Measurements from ENCODE around the gene NLRP9.

NLRP9 gene

GRCh38 chr19:55676889-55677505 lies 61.2 kb downstream of the NLRP9 start:
- Histone ChIP-seq H3K4me1 (ENCODE audit: insufficient read depth, low read length) (peaks cover 16% of the 10 kb centered on the region), H3K9me3 (ENCODE audit: control insufficient read depth, insufficient read depth, low read length) (no peaks in the 10 kb centered on the region), H3K9ac (ENCODE audit: low read depth, low read length) (no peak overlapping the region), H3K36me3 (ENCODE audit: insufficient read depth, low read length) (peaks cover 11% of the 10 kb centered on the region; the same call in 1 of the 2 replicates)

GRCh38 chr19:55676383-55676782 lies 61.8 kb downstream of the NLRP9 start:
- H3K9ac ChIP-seq (ENCODE audit: low read depth, low read length), result peak overlapping the region; percentile 86; the same call in 1 of the 2 replicates
- H3K4me1 ChIP-seq (ENCODE audit: insufficient read depth, low read length), result peaks cover 17% of the 10 kb centered on the region
- peaks cover 11% of the 10 kb centered on the region; the same call in 1 of the 2 replicates for H3K36me3 ChIP-seq (ENCODE audit: insufficient read depth, low read length)
- no peaks in the 10 kb centered on the region for H3K9me3 ChIP-seq (ENCODE audit: control insufficient read depth, insufficient read depth, low read length)

GRCh38 chr19:55675661-55676354 lies 62.4 kb downstream of the NLRP9 start:
- Histone ChIP-seq H3K36me3 (ENCODE audit: insufficient read depth, low read length) (peaks cover 11% of the 10 kb centered on the region; the same call in 1 of the 2 replicates), H3K9me3 (ENCODE audit: control insufficient read depth, insufficient read depth, low read length) (no peaks in the 10 kb centered on the region), H3K4me1 (ENCODE audit: insufficient read depth, low read length) (peaks cover 17% of the 10 kb centered on the region), H3K9ac (ENCODE audit: low read depth, low read length) (peak overlapping the region; percentile 86)

- H3K9ac ChIP-seq (ENCODE audit: low read depth, low read length), result peak within 1 kb of the TSS; percentile 86
- no peaks in the 10 kb centered on the region for H3K9me3 ChIP-seq (ENCODE audit: control insufficient read depth, insufficient read depth, low read length)
- H3K4me1 ChIP-seq (ENCODE audit: insufficient read depth, low read length), result peaks cover 17% of the 10 kb centered on the region
- H3K36me3 ChIP-seq (ENCODE audit: insufficient read depth, low read length), result peaks cover 13% of the 10 kb centered on the region; the same call in 1 of the 2 replicates
Measured at GRCh38 chr19:55674841-55675660, 63.2 kb downstream of the NLRP9 start, which contains the start of gene EPN1. Gene EPN1, plus strand, starts transcription at chr19:55675226. Its CDS starts 3,402 bp downstream, at chr19:55678628.

- peak overlapping the region; percentile 86; the same call in 1 of the 2 replicates for H3K9ac ChIP-seq (ENCODE audit: low read depth, low read length)
- H3K36me3 ChIP-seq (ENCODE audit: insufficient read depth, low read length), result peaks cover 13% of the 10 kb centered on the region; the same call in 1 of the 2 replicates
- H3K4me1 ChIP-seq (ENCODE audit: insufficient read depth, low read length), result peaks cover 17% of the 10 kb centered on the region
- H3K9me3 ChIP-seq (ENCODE audit: control insufficient read depth, insufficient read depth, low read length), result no peaks in the 10 kb centered on the region
Measured at GRCh38 chr19:55674459-55674840, 63.8 kb downstream of the NLRP9 start.

- H3K9ac ChIP-seq (ENCODE audit: low read depth, low read length), result no peak overlapping the region; the same call in 1 of the 2 replicates
- peaks cover 17% of the 10 kb centered on the region for H3K4me1 ChIP-seq (ENCODE audit: insufficient read depth, low read length)
- peaks cover 11% of the 10 kb centered on the region; the same call in 1 of the 2 replicates for H3K36me3 ChIP-seq (ENCODE audit: insufficient read depth, low read length)
- H3K9me3 ChIP-seq (ENCODE audit: control insufficient read depth, insufficient read depth, low read length), result no peaks in the 10 kb centered on the region
Measured at GRCh38 chr19:55673889-55674288, 64.3 kb downstream of the NLRP9 start.

- Histone ChIP-seq H3K9me3 (ENCODE audit: control insufficient read depth, insufficient read depth, low read length) (no peaks in the 10 kb centered on the region), H3K36me3 (ENCODE audit: insufficient read depth, low read length) (peaks cover 7% of the 10 kb centered on the region; the same call in 1 of the 2 replicates), H3K4me1 (ENCODE audit: insufficient read depth, low read length) (peaks cover 17% of the 10 kb centered on the region), H3K9ac (ENCODE audit: low read depth, low read length) (no peak overlapping the region; the same call in 1 of the 2 replicates)
Measured at GRCh38 chr19:55673465-55673864, 64.7 kb downstream of the NLRP9 start.

- Histone ChIP-seq H3K4me1 (ENCODE audit: insufficient read depth, low read length) (peaks cover 17% of the 10 kb centered on the region), H3K9ac (ENCODE audit: low read depth, low read length) (no peak overlapping the region), H3K36me3 (ENCODE audit: insufficient read depth, low read length) (0 out of 2 replicates have a peak, but pooled peaks cover 6% of the 10 kb centered on the region), H3K9me3 (ENCODE audit: control insufficient read depth, insufficient read depth, low read length) (no peaks in the 10 kb centered on the region)
Measured at GRCh38 chr19:55672418-55672817, 65.8 kb downstream of the NLRP9 start.

- peaks cover 10% of the 10 kb centered on the region for H3K4me1 ChIP-seq (ENCODE audit: insufficient read depth, low read length)
- no peaks in the 10 kb centered on the region for H3K9me3 ChIP-seq (ENCODE audit: control insufficient read depth, insufficient read depth, low read length)
- no peak overlapping the region for H3K9ac ChIP-seq (ENCODE audit: low read depth, low read length)
- peaks cover 13% of the 10 kb centered on the region; the same call in 1 of the 2 replicates for H3K36me3 ChIP-seq (ENCODE audit: insufficient read depth, low read length)
Measured at GRCh38 chr19:55671054-55671378, 67.2 kb downstream of the NLRP9 start.

GRCh38 chr19:55670280-55671053 lies 67.7 kb downstream of the NLRP9 start:
- Histone ChIP-seq H3K36me3 (ENCODE audit: insufficient read depth, low read length) (peaks cover 13% of the 10 kb centered on the region; the same call in 1 of the 2 replicates), H3K9me3 (ENCODE audit: control insufficient read depth, insufficient read depth, low read length) (no peaks in the 10 kb centered on the region), H3K4me1 (ENCODE audit: insufficient read depth, low read length) (peaks cover 8% of the 10 kb centered on the region), H3K9ac (ENCODE audit: low read depth, low read length) (no peak overlapping the region)

- H3K9me3 ChIP-seq (ENCODE audit: control insufficient read depth, insufficient read depth, low read length), result no peaks in the 10 kb centered on the region
- no peak overlapping the region for H3K9ac ChIP-seq (ENCODE audit: low read depth, low read length)
- peaks cover 13% of the 10 kb centered on the region; the same call in 1 of the 2 replicates for H3K36me3 ChIP-seq (ENCODE audit: insufficient read depth, low read length)
- peaks cover 8% of the 10 kb centered on the region for H3K4me1 ChIP-seq (ENCODE audit: insufficient read depth, low read length)
Measured at GRCh38 chr19:55669418-55670279, 68.6 kb downstream of the NLRP9 start.

- Histone ChIP-seq H3K36me3 (ENCODE audit: insufficient read depth, low read length) (peaks cover 18% of the 10 kb centered on the region; the same call in 1 of the 2 replicates), H3K9ac (ENCODE audit: low read depth, low read length) (no peak overlapping the region), H3K4me1 (ENCODE audit: insufficient read depth, low read length) (peaks cover 7% of the 10 kb centered on the region), H3K9me3 (ENCODE audit: control insufficient read depth, insufficient read depth, low read length) (no peaks in the 10 kb centered on the region)
Measured at GRCh38 chr19:55668603-55669348, 69.4 kb downstream of the NLRP9 start.
